ENCODE results near the gene INMT.
A peak's percentile ranks its signal among the peaks of the same experiment; 100 is the strongest.

INMT gene

DNA sequence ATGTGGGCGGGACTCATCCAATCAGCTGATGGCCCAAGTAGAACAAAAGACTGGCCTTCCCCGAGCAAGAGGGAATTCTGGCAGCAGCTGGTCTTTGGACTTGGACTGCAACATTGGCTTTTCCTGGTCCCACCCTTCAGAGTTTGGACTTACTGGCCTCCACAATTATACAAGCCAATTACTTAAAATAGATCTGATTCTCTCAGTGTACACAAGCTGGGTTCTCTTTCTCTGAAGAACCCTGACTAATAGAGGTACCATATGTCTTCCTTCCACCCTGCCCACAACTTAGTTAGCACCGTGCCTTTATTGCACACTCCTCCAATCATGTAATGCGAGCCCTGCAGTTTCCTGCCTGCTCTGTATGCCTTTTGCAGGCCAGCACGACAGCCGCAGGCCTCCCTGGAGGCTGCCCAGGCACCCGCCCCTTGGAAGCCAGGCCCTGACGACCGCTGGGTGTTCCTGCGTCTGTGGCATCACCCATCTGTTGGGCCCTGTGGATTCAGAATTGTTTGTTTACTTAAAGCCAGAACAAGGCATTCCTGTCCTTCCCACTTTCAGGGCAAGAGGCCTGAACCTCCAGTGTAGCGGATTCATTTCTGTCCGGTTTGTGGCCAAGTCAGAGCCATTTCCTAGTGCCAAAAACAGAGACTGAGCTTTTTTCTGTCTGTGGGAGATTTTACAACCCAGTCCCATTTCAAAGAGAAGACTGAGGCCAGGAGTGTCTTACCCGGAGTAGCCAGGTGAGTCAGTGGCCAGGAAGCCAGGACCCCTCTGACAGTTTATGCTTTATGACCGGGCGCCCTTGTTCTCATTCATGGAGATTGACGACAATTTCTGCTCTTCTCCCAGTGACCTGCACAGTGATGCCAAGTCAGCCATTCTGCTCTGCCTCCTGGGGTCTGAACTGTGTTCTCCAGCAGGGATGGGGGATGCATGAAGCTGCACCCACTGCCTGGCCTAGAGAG is 968 bp upstream of the INMT start:
- no peak for DNase-seq (ENCODE audit: low read depth in 1 of 2, low spot score in 1 of 2)

DNA sequence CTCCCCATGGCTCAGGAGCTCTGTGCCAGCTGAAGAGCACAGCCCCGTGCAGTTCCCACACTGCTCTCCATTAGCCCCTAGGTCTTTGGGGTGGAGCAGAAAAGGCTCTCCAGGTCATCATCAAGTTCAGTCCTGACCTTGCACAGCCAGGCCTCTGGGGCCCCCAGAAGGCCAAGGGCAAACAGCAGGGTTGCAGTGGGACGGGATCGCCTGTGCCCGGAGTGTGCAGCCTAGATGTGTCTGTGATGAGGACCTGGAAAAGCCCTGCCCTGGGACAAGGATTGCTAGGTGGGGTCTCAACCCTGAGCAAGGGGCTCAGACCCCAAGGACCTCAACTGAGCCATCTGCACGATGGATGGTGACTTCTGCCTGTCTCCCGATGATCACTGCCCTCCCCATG is 549 bp downstream of the INMT start:
- DNase-seq (ENCODE audit: low read depth in 1 of 2, low spot score in 1 of 2), result no peak

DNA sequence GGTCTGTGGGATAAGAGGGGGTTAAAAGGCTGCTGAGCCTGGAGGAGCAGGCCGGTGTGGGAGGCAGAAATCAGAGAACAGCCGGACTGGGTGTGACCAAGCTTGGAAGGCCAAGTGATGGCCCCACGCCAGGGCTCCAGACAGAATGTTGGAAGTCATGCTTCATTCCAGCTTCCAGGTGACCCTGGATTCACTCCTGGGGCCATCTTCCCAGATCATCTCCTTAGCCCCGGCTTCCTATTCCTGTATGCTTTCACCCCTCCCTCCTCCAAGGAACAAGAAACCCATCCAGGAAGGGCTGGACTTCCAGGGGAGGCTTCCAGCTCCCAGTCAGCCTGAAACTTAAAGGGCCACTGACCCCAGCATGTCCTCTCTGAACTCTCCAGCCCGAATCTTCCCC is 1.0 kb downstream of the INMT start:
- no peak for DNase-seq (ENCODE audit: low read depth in 1 of 2, low spot score in 1 of 2)

DNA sequence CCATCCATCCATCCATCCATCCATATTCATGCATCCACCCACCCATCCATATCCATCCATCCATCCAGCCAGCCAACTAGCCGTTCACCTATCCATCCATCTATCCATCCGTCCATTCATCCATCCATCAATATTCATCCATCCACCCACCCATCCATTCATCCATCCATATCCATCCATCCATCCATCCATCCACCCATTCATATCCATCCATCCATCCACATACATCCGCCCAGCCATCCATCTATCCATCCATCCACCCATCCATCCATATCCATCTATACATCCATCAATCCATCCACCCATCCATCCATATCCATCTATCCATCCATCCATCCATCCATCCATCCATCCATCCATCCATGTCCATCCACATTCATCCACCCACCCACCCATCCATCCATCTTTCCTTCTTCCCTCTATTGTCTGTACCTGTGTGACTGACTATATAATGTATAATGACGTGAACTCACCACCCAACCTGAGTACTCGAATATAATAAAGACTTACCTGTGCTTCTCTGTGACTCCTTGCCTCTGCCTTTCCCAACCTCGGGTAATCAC is 2.5 kb downstream of the INMT start:
- no peak for DNase-seq (ENCODE audit: low read depth in 1 of 2, low spot score in 1 of 2)

DNA sequence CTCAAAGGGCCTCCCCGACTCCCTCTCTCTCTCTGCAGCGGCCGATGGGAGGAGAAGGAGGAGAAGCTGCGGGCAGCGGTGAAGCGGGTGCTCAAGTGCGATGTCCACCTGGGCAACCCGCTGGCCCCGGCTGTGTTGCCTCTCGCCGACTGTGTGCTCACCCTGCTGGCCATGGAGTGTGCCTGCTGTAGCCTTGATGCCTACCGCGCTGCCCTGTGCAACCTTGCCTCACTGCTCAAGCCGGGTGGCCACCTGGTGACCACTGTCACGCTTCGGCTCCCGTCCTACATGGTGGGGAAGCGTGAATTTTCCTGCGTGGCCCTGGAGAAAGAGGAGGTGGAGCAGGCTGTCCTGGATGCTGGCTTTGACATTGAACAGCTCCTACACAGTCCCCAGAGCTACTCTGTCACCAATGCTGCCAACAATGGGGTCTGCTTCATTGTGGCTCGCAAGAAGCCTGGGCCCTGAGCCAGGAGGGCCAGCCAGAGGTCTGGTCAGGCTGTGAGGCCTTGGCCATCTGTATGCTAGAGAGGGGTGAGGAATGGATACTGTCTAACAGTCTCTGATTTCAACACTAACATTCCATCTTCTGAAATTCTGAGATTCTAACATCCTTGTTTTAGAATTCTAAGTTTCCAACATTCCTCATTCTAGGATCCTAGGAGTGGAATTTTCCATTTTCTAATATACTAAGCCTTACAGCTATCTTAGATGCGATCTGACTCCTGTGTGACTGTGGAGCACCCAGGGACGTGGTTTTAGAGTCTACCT is 3.6 kb downstream of the INMT start:
- no peak for DNase-seq (ENCODE audit: low read depth in 1 of 2, low spot score in 1 of 2)

DNA sequence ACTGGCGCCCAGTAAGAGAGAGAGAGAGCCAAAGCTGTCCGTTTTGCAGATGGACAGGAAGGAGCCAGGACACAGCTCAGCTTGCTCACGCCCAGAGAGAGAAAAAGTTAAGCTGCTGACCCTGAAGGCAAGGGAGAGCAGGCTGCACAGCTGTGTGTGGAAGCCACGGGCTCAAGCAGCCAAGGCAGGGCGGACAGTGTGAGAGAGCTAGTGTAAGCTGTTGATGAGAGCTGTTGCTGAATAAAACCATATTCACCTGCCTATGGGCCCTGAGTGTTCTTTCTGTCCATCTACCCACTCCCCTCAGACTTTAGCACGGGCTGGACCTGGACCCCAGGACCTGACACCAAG is 5.4 kb downstream of the INMT start:
- DNase-seq (ENCODE audit: low read depth in 1 of 2, low spot score in 1 of 2), result no peak

DNA sequence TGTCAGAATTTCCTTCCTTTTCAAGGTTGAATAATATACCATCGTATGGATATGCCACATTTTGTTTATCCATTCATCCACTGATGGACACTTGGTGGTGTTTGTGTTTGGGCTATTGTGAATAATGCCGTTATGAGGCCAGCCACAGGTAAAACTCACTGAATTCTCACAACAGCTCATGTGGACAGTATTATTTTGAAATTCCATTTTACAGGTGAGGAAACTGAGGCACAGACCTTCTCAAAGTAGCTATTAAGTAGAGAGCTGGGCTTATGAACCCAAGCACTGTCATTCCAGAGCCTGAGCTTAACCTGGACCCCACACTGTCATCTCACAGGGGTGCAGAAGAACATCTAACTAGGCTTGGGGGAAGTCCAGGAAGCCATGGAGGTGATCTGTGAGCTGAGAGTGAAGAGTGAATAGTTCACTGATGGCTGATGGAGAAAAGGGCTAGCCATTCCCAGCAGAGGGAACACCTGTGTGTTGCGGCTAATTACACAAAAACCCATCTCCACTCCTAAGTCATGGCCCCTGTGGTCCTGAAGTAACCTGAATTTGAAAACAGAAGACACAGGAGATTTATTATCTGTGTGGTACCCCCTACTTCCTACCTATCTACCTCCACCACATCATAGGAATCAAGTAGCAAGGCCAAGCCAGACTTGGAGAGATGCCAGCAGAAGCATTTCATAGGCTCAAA is 8.7 kb downstream of the INMT start:
- DNase-seq (ENCODE audit: low read depth in 1 of 2, low spot score in 1 of 2), result no peak

DNA sequence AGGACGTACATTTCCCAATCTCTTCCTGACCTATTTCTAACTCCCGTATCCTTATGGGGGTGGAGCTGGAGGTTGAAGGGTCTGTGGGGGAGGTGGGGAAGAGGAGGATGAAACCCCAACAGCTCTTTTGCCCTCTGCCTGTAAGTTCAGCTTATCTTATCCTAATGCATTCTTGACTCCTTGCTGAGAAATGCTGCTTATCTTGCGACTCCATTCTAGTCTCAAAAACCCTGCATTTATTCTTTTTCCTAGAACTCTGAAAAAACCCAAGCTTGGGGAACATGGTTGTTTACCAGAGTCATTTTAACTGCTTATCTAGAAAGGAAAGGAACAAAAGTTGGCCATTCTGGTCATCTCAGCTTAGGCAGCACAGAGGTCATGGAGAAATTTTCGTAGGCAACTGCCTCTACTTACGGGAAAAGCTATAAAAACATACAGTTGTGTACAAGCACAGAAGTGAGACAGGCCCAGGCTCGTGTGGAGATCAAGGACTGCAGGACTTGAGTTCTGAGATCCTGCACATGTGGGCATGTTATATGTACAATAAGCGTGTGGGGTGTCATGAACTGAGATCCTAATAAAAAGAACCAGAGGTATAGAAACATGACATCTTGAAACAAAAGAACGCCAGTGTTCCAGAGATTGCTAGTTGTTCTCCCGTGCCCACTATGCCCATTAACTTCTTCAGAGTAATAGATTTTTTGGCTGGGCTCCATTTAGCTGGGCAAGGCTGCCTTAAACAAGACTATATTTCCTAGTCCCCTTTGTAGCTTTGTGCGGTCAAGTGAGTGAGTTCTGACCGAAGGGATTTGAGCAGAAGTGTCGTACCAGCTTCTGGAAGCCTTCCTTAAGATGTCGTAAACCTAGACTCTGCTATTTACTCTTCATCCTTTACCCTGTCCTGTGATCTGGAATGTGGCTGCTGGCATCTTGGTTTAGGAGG is 9.6 kb downstream of the INMT start:
- DNase-seq (ENCODE audit: low read depth in 1 of 2, low spot score in 1 of 2), result no peak

DNA sequence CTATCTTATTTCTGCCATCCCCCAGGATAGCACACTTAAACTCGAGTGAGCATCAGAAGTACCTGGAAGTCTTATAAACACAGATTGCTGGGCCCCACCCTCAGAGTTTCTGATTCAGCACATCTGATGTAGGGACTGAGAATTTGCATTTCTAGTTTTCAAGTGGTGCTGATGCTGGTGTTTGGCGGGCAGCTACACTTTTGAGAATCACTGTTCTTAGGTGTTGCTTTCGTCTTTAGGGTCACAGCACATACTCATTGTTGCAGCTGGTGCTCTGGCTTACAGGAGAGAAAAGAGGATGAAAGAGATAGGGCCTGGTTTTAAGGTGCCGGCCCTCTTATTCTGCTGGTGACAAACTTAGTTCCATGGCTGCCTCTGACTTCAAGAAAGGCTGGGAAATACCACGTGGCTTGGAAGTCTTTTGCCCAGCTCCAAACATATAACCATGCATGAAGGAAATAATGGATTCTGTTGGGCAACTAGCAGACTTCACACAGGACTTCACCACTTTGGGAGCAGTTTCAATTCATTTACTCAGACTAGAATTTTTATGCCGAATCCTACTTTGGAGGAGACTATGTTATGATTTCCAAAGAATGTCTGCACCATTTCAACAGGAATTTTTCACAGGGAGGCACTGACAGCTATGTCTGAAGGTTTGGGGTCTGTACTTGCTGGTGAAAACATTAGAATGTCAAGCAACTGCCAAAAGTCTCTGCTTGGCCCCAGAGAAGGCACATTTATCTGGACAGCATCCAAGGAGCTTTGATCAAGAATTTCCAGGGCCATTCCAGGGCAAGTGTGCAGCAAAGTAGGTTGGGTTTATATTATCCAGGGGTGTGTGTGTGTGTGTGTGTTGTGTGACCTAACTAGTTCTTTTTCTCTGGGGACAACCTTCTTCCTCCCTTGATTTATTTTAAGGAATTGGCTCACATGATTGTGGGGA is 12.4 kb downstream of the INMT start:
- DNase-seq (ENCODE audit: low read depth in 1 of 2, low spot score in 1 of 2), result no peak

DNA sequence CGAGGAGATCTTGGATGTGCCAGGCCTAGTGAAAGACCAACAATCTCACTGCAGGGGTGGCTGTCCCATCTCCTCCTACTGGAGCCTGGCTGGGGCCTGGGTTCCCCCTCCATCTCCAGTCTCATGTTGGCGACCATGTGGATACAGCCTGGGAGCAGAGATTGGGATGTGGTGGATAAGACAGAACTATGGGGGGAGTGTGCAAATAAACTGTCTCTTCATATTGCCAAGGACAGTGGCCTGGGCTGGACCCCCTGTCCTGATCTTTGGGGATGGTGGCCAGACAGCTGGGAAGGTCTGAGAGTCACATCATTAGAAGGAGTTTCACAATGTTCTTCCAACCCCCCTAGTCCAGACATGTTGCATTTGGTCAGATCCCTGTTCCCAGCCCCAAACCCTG is 13.5 kb downstream of the INMT start:
- no peak for DNase-seq (ENCODE audit: low read depth in 1 of 2, low spot score in 1 of 2)

DNA sequence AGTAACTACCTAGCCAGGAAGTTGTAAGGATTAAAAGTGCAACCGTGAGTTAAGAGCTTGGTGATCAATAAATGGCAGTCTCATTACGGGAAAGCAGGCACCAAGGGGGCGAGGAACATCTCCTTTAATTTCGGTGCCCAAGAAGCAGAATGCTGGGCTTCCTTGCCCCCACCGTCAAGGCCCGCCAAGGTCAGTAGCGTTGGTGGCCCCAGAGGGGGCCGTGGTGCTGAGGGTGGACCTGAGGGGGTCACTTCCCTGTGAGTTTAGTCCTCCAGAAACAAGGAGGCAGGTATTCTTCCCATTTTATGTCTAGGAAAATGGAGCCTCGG is 18.9 kb downstream of the INMT start:
- no peak for DNase-seq (ENCODE audit: low read depth in 1 of 2, low spot score in 1 of 2)

DNA sequence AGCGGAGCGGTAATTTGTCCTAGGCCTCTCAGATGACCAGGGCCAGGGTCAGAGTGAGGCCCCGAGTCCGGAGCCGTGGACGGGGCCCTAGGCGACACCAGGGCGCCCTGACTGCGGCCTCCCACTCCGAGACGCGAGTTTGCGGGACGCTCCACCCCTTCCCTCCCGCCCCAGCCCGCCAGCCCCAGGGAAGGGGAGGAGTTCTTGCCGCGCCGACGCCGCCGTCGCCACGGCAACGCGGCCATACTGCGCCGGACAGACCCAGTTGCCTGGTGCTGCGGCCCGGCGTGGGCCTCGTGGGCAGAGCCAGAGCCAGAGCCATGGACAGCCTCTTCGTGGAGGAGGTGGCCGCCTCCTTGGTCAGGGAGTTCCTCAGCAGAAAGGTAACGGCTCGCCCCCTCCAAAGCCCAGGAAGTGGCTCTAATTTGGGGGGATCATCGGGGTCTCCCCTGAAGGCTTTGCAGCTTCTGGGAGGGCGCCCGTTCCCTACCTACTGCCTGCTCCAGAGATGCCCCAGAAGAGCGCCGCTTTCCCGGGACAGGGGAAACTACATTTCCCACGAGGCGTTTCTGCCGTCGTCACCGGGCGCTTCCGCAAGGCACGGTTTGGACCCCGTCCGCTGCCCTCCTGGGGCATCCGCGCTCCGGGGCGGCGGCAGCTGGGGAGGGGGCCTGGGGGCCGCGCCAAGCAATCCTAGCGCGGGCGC is 19.4 kb downstream of the INMT start, which contains the start of gene MINDY4:
TSS of gene MINDY4 (plus strand) at position 244 of the 706 bp plus-strand sequence. CDS start at position 321, 77 bp downstream.
- peak; percentile 41 to 55 for DNase-seq (ENCODE audit: low read depth in 1 of 2, low spot score in 1 of 2)

DNA sequence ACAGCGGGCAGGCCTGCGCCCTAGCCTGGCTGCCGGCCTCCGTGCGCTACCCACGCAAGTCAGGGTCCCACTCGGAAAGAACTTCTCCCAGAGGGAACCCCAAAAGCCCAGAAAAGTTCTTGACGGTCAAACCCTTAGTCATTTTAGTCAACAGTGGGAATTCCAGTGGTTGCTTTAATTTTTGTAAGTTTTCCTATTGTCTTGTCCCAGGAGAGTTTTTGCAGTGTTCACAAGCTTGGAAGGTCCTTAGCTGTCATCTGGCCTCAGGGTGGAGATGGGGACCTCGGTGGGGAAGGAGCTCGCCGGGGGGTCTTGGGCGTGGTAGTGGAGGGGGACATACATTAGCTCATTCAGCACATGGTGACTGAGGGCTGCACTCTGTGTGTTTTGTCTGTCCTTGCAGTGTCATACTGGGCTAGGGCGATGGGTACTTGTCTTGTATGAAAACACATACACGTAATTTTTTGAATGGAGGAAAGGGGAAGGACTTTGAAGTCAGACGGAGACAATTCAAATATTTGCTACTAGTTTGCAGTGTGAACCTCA is 20.0 kb downstream of the INMT start:
- no peak for DNase-seq (ENCODE audit: low read depth in 1 of 2, low spot score in 1 of 2)

DNA sequence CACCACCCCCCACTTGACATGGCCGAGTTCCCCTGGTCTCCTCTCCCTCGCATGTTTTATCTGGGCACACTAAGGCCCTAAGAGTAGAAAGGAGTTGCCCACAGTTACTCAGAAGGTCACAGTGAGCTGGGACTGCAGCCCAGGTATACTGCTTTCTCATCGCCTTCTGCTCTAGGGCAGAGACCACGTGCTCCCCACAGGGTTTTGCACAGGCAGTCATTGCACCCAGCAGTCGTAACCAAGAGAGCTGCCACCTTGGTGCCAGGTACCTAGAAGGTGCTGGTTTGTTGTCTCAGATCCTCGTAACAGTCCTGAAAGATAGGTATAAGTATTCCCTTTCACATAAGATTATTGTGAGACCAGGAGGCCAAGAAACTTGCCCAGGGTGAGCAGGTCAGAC is 21.0 kb downstream of the INMT start:
- no peak for DNase-seq (ENCODE audit: low read depth in 1 of 2, low spot score in 1 of 2)

DNA sequence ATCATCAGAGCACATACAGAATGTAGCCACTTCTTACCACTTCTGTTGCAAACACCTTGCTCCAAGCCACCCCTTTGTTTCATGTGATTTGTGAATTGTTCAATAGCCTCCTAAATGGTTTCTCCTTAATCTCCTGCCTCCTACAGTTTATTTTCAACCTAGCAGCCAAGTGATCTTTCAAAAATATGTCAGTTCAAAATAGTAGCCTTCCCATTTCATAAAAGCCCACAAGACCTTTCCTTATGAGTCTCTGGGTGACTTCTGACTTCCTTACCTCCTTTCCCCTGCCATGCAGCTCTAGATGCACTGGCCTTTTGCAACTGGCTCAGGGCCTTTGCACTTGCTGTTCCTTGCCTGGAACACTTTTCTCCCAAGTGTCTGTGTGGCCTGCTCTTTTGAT is 24.1 kb downstream of the INMT start:
- no peak for DNase-seq (ENCODE audit: low read depth in 1 of 2, low spot score in 1 of 2)

DNA sequence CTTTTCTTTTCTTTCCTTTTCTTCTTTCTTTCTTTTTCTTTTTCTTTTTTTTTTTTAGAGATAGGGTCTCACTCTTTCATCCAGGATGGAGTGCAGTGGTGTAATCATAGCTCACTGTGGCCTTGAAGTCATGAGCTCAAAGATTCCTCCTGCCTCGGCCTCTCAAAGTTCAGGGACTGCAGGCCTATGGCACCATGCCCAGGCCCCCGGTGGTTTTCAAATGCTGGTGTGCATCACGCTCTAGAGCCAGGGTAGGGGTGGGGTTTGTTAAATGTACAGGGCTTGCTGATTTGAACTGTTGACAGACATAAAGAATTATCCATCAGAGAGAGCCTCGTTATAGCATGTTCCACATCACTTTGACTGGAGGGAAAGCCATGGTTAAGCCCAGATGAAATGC is 25.0 kb downstream of the INMT start:
- no peak for DNase-seq (ENCODE audit: low read depth in 1 of 2, low spot score in 1 of 2)

DNA sequence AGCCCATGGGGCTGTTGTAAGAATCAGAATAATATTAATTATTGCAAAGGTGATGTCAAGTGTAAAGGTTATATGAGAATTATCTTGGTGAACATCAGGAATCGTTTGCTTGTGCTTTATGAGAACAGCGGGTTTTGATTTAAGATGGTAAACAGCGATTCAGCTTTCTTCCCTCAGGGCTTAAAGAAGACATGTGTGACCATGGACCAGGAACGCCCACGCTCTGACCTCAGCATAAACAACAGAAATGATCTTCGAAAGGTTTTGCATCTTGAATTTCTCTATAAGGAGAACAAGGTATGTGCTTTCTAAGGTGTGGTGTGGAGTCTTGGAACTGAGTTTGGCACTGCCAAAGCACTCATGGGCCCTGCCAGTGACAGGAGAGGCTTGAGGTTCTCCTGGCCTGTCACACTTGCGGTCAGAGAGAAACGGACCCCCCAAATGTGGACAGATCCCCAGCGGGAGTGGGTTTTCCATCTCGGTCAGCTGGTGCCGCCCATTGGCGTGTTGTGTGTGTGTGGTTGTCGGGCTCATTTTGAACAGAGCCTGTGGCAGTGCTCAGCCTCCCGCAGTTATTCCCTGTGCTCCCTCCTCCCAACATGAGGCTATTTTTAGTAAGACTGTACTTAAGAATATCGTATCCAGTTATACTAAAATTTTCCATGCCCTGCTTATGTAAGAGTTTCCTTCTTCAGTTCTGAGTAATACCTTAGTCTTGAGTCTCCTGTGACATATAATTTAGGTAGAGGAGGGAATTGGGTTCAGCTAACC is 26.5 kb downstream of the INMT start:
- no peak for DNase-seq (ENCODE audit: low read depth in 1 of 2, low spot score in 1 of 2)

DNA sequence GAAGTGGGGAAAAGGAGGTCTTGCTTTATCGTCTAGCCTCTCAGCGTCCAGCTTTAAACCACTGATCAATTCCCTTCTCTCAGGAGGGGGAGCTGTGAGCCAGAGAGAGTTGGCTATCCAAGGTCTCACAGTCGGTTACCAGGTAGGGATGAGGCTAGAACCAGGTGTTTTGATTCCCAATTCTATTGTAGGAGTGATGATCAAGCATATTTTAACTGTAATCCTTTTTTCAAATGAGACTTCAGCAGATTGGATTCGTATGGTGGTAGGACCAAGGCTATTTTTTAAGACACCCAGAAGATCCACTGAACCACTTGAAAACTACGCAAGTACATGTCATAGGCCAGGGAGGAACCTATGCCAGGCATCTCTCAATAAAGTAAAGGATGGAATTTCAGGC is 27.6 kb downstream of the INMT start:
- DNase-seq (ENCODE audit: low read depth in 1 of 2, low spot score in 1 of 2), result no peak
